HepG2 (cell line): ENCODE data around the gene STIM1. TPM values are rescaled to one million over a fixed set of nuclear protein-coding genes. Genes with fewer than 3 reads are reported as not detected.

Source experiments
- ATAC-seq: fragments of 200-7000 bp; cut with Tn5 transposase; 3 replicates; pipeline ENCODE4 v1.9.1; 2020; ENCODE audit warnings: mild to moderate bottlenecking, moderate library complexity
- BruUV-seq: library from RNA; stranded (reverse); fragments of 400-500 nt; replicated peaks from 2 replicates; lab custom pipeline; 2021; lab: Mats Ljungman, UMichigan
- CTCF ChIA-PET: fragments of 300-600 bp; formaldehyde crosslinking; extraction: SDS; loops from one replicate; lab custom pipeline; 2021; ENCODE audit warnings: low total read pairs, inconsistent platforms, low intra/inter-chr PET ratio; lab: Yijun Ruan, JAX
- POLR2A ChIA-PET: fragments of 350-600 bp; sonication (Branson Sonifier 250); formaldehyde crosslinking; loops from one replicate; lab custom pipeline; 2020; ENCODE audit warnings: antibody characterized with exemption, inconsistent platforms; lab: Yijun Ruan, JAX
- DNase-seq: peaks from one replicate; pipeline ENCODE4 v3.0.0-alpha.2; 2015; ENCODE audit warnings: low spot score
- FAIRE-seq: peaks from 3 replicates; lab custom pipeline; 2011; peaks lifted over from hg19 to GRCh38; lab: Jason Lieb, UNC
- H2AFZ ChIP-seq: one replicate; pipeline ENCODE4 v1.6.1; 2011; ENCODE audit warnings: low read length, inconsistent platforms
- H3K27ac ChIP-seq: fragments of 300-600 bp; 3 replicates; pipeline ENCODE4 v1.8.0; 2011; ENCODE audit warnings: mixed run types, mild to moderate bottlenecking, mixed read lengths, low read length, inconsistent platforms; ENCODE audit not compliant: insufficient read depth; ENCODE audit errors: extremely low read length
- H3K27me3 ChIP-seq, 2 experiments: fragments of 200-600 bp in 1 of 2; 2 replicates in 1 of 2; 3 replicates in 1 of 2; pipeline versions ENCODE4 v1.6.0 to v1.8.0; 2011; ENCODE audit warnings: low read length in 2 of 2, mild to moderate bottlenecking in 2 of 2, moderate library complexity in 2 of 2, inconsistent platforms in 1 of 2; ENCODE audit not compliant: insufficient read depth in 2 of 2, control insufficient read depth in 1 of 2
- H3K36me3 ChIP-seq, 2 experiments: fragments of 200-600 bp in 1 of 2; replicated peaks in 1 of 2; 2 replicates in 1 of 2; 3 replicates in 1 of 2; pipeline versions ENCODE4 v1.5.1 to v1.8.0; 2011; ENCODE audit warnings: low read length in 2 of 2, inconsistent platforms in 1 of 2; ENCODE audit not compliant: insufficient read depth in 2 of 2, control insufficient read depth in 1 of 2
- H3K4me1 ChIP-seq: 2 replicates; pipeline ENCODE4 v1.5.1; 2012; ENCODE audit warnings: low read length, inconsistent platforms; ENCODE audit not compliant: insufficient read depth
- H3K4me2 ChIP-seq: 2 replicates; pipeline ENCODE4 v1.6.0; 2011; ENCODE audit warnings: low read depth, low read length, inconsistent platforms
- H3K4me3 ChIP-seq, 3 experiments: fragments of 200-600 bp in 1 of 3; sonication (generic), shearing (Covaris generic) in 1 of 3; replicated peaks in 1 of 3; 2 replicates each; pipeline ENCODE4 v1.5.1; 2011 to 2016; ENCODE audit warnings: low read length in 3 of 3, inconsistent platforms in 2 of 3, low read depth in 2 of 3, mild to moderate bottlenecking in 2 of 3, control low read depth in 1 of 3, mixed read lengths in 1 of 3; ENCODE audit not compliant: insufficient read depth in 1 of 3
- H3K79me2 ChIP-seq: one replicate; pipeline ENCODE4 v1.6.1; 2011; ENCODE audit warnings: low read length, inconsistent platforms; ENCODE audit not compliant: insufficient read depth
- H3K9ac ChIP-seq: 2 replicates; pipeline ENCODE4 v1.6.0; 2011; ENCODE audit warnings: mild to moderate bottlenecking, low read depth, low read length, inconsistent platforms; ENCODE audit not compliant: insufficient read depth
- H3K9me3 ChIP-seq: 2 replicates; pipeline ENCODE4 v1.5.1; 2012; ENCODE audit warnings: mild to moderate bottlenecking, low read length
- H4K20me1 ChIP-seq: 2 replicates; pipeline ENCODE4 v1.6.0; 2011; ENCODE audit warnings: inconsistent platforms, mild to moderate bottlenecking, low read length, moderate library complexity; ENCODE audit not compliant: insufficient read depth
- AGO2 ChIP-seq: fragments of 200-400 bp; formaldehyde crosslinking; optimal IDR thresholded peaks from 2 replicates; pipeline ENCODE3; 2017; ENCODE audit warnings: mild to moderate bottlenecking, low read depth, low read length, moderate library complexity
- CEBPZ ChIP-seq: IDR thresholded peaks from 2 replicates; pipeline ENCODE4 v1.6.1; 2012; ENCODE audit warnings: low read length, improper control_type of control experiment
- CHD2 ChIP-seq: IDR thresholded peaks from 2 replicates; pipeline ENCODE4 v1.6.1; 2011; ENCODE audit warnings: low read depth, low read length, improper control_type of control experiment
- KAT2B ChIP-seq: fragments of 150-350 bp; IDR thresholded peaks from 2 replicates; pipeline ENCODE4 v1.6.1; 2014; ENCODE audit warnings: low read depth, low read length, borderline replicate concordance
- NCOR1 ChIP-seq: fragments of 200-600 bp; sonication (generic); IDR thresholded peaks from 2 replicates; pipeline ENCODE4 v1.7.0; 2017; ENCODE audit warnings: antibody characterized with exemption, low read length, borderline replicate concordance
- POLR2A ChIP-seq, 2 experiments: IDR thresholded peaks; 2 replicates each; pipeline ENCODE4 v1.6.1; 2011; ENCODE audit warnings: low read depth in 2 of 2, low read length in 2 of 2, mild to moderate bottlenecking in 1 of 2, moderate library complexity in 1 of 2; ENCODE audit not compliant: insufficient read depth in 1 of 2
- ZBTB3 ChIP-seq: sonication (generic); formaldehyde crosslinking; IDR thresholded peaks from 2 replicates; pipeline ENCODE4 v1.4.0; 2020; ENCODE audit warnings: low read depth, mild to moderate bottlenecking, moderate library complexity, missing genetic modification reagents, borderline replicate concordance
- ZNF260 ChIP-seq: sonication (generic); formaldehyde crosslinking; IDR thresholded peaks from 2 replicates; pipeline ENCODE4 v1.4.0; 2020; ENCODE audit warnings: missing genetic modification reagents, low read depth, mild to moderate bottlenecking, borderline replicate concordance
- ZNF3 ChIP-seq: IDR thresholded peaks from 2 replicates; pipeline ENCODE4 v1.7.0; 2017; ENCODE audit warnings: inconsistent platforms
- ZNF333 ChIP-seq: sonication (generic); formaldehyde crosslinking; IDR thresholded peaks from 2 replicates; pipeline ENCODE4 v1.4.0; 2020; ENCODE audit warnings: mild to moderate bottlenecking, missing genetic modification reagents, borderline replicate concordance
- ZNF616 ChIP-seq: sonication (generic); formaldehyde crosslinking; IDR thresholded peaks from 2 replicates; pipeline ENCODE4 v1.5.0; 2020; ENCODE audit warnings: low read depth, mild to moderate bottlenecking, missing genetic modification reagents
- ZNF746 ChIP-seq: sonication (generic); formaldehyde crosslinking; IDR thresholded peaks from 2 replicates; pipeline ENCODE4 v1.8.0; 2022; ENCODE audit warnings: mild to moderate bottlenecking, missing genetic modification reagents
- WGBS: methylation state at CpG from one replicate; pipeline ENCODE4 v1.1.6; 2017; ENCODE audit warnings: low lambda C conversion rate; 5-methylcytosine and 5-hydroxymethylcytosine counted together
- in situ Hi-C: cut with HindIII; loops from 2 replicates; pipeline ENCODE4 v1.10.0; 2017; ENCODE audit warnings: low pct_unique_long_range_greater_than_20kb; ENCODE audit not compliant: extremely low pct_ligation_motif_present
- intact Hi-C: fragments of 100-400 bp; cut with micrococcal nuclease; formaldehyde crosslinking; loops from one replicate; pipeline ENCODE4 v1.10.0; 2022; ENCODE audit not compliant: unreplicated experiment
- polyA plus RNA-seq, 8 experiments: library from polyadenylated mRNA; depleted of rRNA in 3 of 8; stranded (reverse) in 7 of 8; unstranded in 1 of 8; fragments of >200 nt; fragmentation: Illumina TruSeq in 4 of 8; extraction: Trizol in 4 of 8; gene quantifications; 2 replicates each; pipeline versions ENCODE4 v1.2.1 to v1.2.3, GENCODE V29; 2011 to 2016; ENCODE audit warnings: low read depth in 4 of 8, missing spikeins in 1 of 8, mixed read lengths in 1 of 8; ENCODE audit not compliant: insufficient read depth in 1 of 8
- total RNA-seq, 5 experiments: library from RNA; depleted of rRNA; stranded (reverse); fragments of >200 nt; fragmentation: Illumina TruSeq; extraction: Trizol; gene quantifications; 2 replicates each; pipeline ENCODE4 v1.2.3, GENCODE V29; 2016; ENCODE audit warnings: low read depth in 1 of 5

Gene STIM1
- total and polyA plus RNA-seq, 2 of the 13 experiments (the other 11 are each of a cell fraction or from before 2014, with no cell fraction given) = 19.2 to 28.5 TPM

DNA sequence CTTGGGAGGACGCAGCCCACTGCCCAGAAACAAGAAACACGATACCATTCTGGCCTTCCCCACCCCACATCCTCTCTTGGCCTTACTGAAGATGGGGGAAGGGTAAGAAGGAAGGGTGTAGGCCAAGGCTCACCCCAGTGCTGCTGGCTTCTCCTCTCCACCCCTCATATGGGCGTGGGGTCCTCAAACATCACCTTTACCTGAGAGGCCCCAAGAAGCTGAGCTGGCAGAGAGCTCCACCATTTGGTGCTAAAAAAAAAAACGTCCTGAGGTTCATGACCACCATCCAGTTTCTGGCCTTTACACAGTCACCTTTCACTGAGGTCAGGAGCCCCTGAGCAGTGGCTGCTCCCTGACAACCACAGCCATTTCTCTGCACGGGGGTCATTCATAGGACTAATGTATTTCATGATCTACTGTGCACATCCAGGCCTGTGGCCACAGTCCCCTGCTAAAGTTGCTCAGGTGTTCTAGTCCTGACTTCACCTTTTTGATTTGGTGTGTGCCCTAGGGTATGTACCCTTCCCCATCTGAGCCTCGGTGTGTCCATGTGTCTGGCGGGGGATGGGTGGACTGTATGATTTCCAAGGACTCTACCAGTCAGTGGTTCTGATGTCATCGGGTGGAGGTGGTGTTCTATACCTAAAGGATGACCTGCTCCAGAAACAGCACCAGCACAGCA lies 29.9 kb upstream of the STIM1 start:
- FAIRE-seq = no peak
- no peak for DNase-seq
- TF ChIP-seq ZNF260 (CRISPR knock-in tag) = no peak
- TF ChIP-seq POLR2A (IDR thresholded peaks at IDR 0.05; ENCODE audit: insufficient read depth in 1 of 2, low read depth in 2 of 2, low read length in 2 of 2) = peak in 1 of 2 experiments; percentile 21; a peak in 1 of 4 replicates
- no peaks in the 10 kb centered on the region for H3K9me3 ChIP-seq
- in situ Hi-C loops (no loop called here), intact Hi-C loops (no loop called here)
- TSS peak; percentile 44 for BruUV-seq
- H3K4me3 ChIP-seq = no peak overlapping the region
- peaks cover 8 to 37% of the 10 kb centered on the region in 2 experiments; a peak in 4 of 5 replicates for H3K36me3 ChIP-seq
- H3K4me2 ChIP-seq = no peak overlapping the region
- WGBS = 97% methylated on average over 5 of the region's 8 CpGs
- peaks cover 3% of the 10 kb centered on the region; the same call in 1 of the 2 replicates for H4K20me1 ChIP-seq
- CTCF ChIA-PET = interaction anchor here (0.7 to 2.5 kb wide), 2 partner anchors 16 to 247 kb away, joined by 5 to 15 read pairs; no protein-coding TSS in a partner anchor
- no peak overlapping the region for H3K27ac ChIP-seq
- POLR2A ChIA-PET = no interaction called here
- no peaks in the 10 kb centered on the region for H3K79me2 ChIP-seq
- no peak overlapping the region for H2AFZ ChIP-seq
- H3K4me1 ChIP-seq = no peaks in the 10 kb centered on the region
- H3K9ac ChIP-seq = no peak overlapping the region
- no peaks in the 10 kb centered on the region for H3K27me3 ChIP-seq
- no peak for ATAC-seq

GRCh38 chr11:3826721-3827120 lies 28.7 kb upstream of the STIM1 start:
- Histone ChIP-seq H3K36me3 (peaks cover 8 to 32% of the 10 kb centered on the region in 2 experiments; a peak in 4 of 5 replicates), H2AFZ (no peak overlapping the region), H3K9me3 (no peaks in the 10 kb centered on the region), H3K79me2 (no peaks in the 10 kb centered on the region), H3K27me3 (no peaks in the 10 kb centered on the region), H3K4me3 (no peak overlapping the region), H4K20me1 (peaks cover 3% of the 10 kb centered on the region; the same call in 1 of the 2 replicates), H3K27ac (no peak overlapping the region), H3K4me1 (0 out of 2 replicates have a peak, but pooled peaks cover under 1% of the 10 kb centered on the region), H3K4me2 (no peak overlapping the region), H3K9ac (no peak overlapping the region)
- CTCF ChIA-PET = no interaction called here
- no TSS peak for BruUV-seq
- POLR2A ChIA-PET = no interaction called here
- ATAC-seq (no peak), DNase-seq (no peak), FAIRE-seq (no peak)
- in situ Hi-C loops (no loop called here), intact Hi-C loops (no loop called here)
- 95% methylated on average over 3 of the region's 3 CpGs for WGBS
- TF ChIP-seq KAT2B = no peak
- no peak for TF ChIP-seq NCOR1
- TF ChIP-seq CHD2 = no peak
- TF ChIP-seq ZNF333 = no peak
- no peak for TF ChIP-seq ZNF616
- TF ChIP-seq ZBTB3 = no peak
- no peak for TF ChIP-seq ZNF746 (CRISPR knock-in tag)
- TF ChIP-seq AGO2 = no peak
- no peak for TF ChIP-seq CEBPZ
- TF ChIP-seq ZNF3 (CRISPR knock-in tag) = no peak
